ENCODE measurements around the gene PCID2. TPM values are rescaled to one million over a fixed set of nuclear protein-coding genes. Genes with fewer than 3 reads are reported as not detected.

PCID2 gene
- total and polyA plus RNA-seq, 4 donors: 33.3 to 51.1 (median 41.2) TPM

GRCh38 chr13:113176822-113177221 lies 31.6 kb downstream of the PCID2 start:
- Histone ChIP-seq H3K4me1 (ENCODE audit: control insufficient read depth in 1 of 2, insufficient read depth in 2 of 2, low read length in 2 of 2) (no peaks in the 10 kb centered on the region), H3K36me3 (ENCODE audit: control insufficient read depth in 1 of 2, insufficient read depth in 2 of 2, low read length in 1 of 2) (peaks cover 2 to 15% of the 10 kb centered on the region in 2 donors), H3K9me3 (ENCODE audit: control insufficient read depth, low read length) (no peaks in the 10 kb centered on the region), H3K4me3 (ENCODE audit: low read length in 2 of 2) (no peak overlapping the region), H3K27me3 (ENCODE audit: control insufficient read depth in 1 of 2, insufficient read depth in 2 of 2, low read length in 1 of 2) (no peaks in the 10 kb centered on the region), H3K27ac (ENCODE audit: low read depth in 1 of 2, low read length in 2 of 2) (no peak overlapping the region)
- intact Hi-C loops (cut with DNase I): no loop called here
- no peak for ATAC-seq (ENCODE audit: low FRiP score)
- no peak for DNase-seq
- WGBS, 2 donors: 96 to 97% methylated on average over 14 of the region's 14 CpGs

- WGBS, 2 donors: 73 to 74% methylated on average over 5 of the region's 5 CpGs
- no peaks in the 10 kb centered on the region for H3K9me3 ChIP-seq (ENCODE audit: control insufficient read depth, low read length)
These were observed 32.2 kb downstream of the PCID2 start for GRCh38 chr13:113176280-113176679.

DNA sequence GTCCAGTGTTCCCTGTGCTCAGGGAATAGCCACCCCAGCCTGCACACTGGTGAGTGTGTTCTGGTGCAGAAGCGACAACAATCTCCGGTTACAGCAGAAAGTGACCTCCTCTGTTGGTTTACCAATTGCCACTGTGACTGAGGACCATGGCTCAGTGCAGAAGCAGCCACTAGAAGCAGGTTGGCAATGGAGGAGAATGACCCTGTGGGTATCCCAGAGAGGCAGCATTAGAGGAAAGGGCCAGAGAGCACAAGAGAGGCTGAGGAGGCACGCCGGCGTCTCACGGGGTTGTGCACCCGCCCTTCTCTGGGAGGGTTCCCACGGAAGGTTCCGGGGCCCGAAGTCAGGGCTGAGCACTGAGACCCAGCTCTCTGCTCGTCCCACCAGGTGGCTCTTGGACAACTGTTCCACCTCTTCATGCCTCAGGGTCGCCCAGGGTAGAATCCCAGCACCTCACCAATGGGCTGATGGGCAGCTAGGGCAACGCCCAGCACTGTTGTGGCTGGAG lies 36.0 kb downstream of the PCID2 start:
- H3K9me3 ChIP-seq (ENCODE audit: control insufficient read depth, low read length): no peaks in the 10 kb centered on the region
- no peak for DNase-seq
- no peak overlapping the region for H3K4me3 ChIP-seq (ENCODE audit: low read length in 2 of 2)
- H3K36me3 ChIP-seq (ENCODE audit: control insufficient read depth in 1 of 2, insufficient read depth in 2 of 2, low read length in 1 of 2): peaks cover 0 to 4% of the 10 kb centered on the region in 2 donors
- no peaks in the 10 kb centered on the region for H3K27me3 ChIP-seq (ENCODE audit: control insufficient read depth in 1 of 2, insufficient read depth in 2 of 2, low read length in 1 of 2)
- H3K4me1 ChIP-seq (ENCODE audit: control insufficient read depth in 1 of 2, insufficient read depth in 2 of 2, low read length in 2 of 2): no peaks in the 10 kb centered on the region
- intact Hi-C loops (cut with DNase I): no loop called here
- H3K27ac ChIP-seq (ENCODE audit: low read depth in 1 of 2, low read length in 2 of 2): no peak overlapping the region
- WGBS, 2 donors: 92 to 93% methylated on average over 13 of the region's 13 CpGs
- ATAC-seq (ENCODE audit: low FRiP score): no peak

More at GRCh38 chr13:113176280-113176679, 32.2 kb downstream of the PCID2 start:
- Histone ChIP-seq H3K36me3 (ENCODE audit: control insufficient read depth in 1 of 2, insufficient read depth in 2 of 2, low read length in 1 of 2) (peaks cover 2 to 18% of the 10 kb centered on the region in 2 donors), H3K4me3 (ENCODE audit: low read length in 2 of 2) (no peak overlapping the region), H3K4me1 (ENCODE audit: control insufficient read depth in 1 of 2, insufficient read depth in 2 of 2, low read length in 2 of 2) (no peaks in the 10 kb centered on the region), H3K27me3 (ENCODE audit: control insufficient read depth in 1 of 2, insufficient read depth in 2 of 2, low read length in 1 of 2) (no peaks in the 10 kb centered on the region), H3K27ac (ENCODE audit: low read depth in 1 of 2, low read length in 2 of 2) (no peak overlapping the region)
- DNase-seq (peak in 1 of 2 donors; percentile 64), ATAC-seq (ENCODE audit: low FRiP score) (no peak)
- intact Hi-C loops (cut with DNase I): no loop called here

GRCh38 chr13:113171250-113172125 lies 37.0 kb downstream of the PCID2 start:
- intact Hi-C loops (cut with DNase I): no loop called here
- ATAC-seq (ENCODE audit: low FRiP score) (no peak), DNase-seq (no peak)
- Histone ChIP-seq H3K4me1 (ENCODE audit: control insufficient read depth in 1 of 2, insufficient read depth in 2 of 2, low read length in 2 of 2) (no peaks in the 10 kb centered on the region), H3K4me3 (ENCODE audit: low read length in 2 of 2) (no peak overlapping the region), H3K27me3 (ENCODE audit: control insufficient read depth in 1 of 2, insufficient read depth in 2 of 2, low read length in 1 of 2) (no peaks in the 10 kb centered on the region), H3K9me3 (ENCODE audit: control insufficient read depth, low read length) (no peaks in the 10 kb centered on the region), H3K36me3 (ENCODE audit: control insufficient read depth in 1 of 2, insufficient read depth in 2 of 2, low read length in 1 of 2) (peaks cover 0 to 3% of the 10 kb centered on the region in 2 donors), H3K27ac (ENCODE audit: low read depth in 1 of 2, low read length in 2 of 2) (no peak overlapping the region)
- 93% methylated on average over 34 of the region's 34 CpGs for WGBS, 2 donors

DNA sequence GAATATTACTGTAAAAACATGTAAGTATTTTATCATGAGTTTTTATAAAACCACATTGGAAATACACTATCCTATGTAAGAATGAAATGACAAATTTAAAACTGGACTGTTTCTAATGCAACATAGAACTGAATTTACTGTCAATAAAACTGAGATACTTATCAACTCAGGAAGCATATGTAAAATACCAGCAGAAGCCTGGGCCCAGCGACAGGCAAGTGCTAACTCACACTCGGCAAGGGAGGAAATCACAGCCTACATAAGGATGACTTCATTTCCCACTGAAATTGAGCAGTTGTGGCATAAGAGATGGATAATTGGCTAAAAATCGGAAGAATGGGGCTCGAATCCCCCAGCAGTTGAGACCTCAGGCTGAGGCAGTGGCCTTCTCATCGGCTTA lies 38.0 kb downstream of the PCID2 start:
- no peaks in the 10 kb centered on the region for H3K9me3 ChIP-seq (ENCODE audit: control insufficient read depth, low read length)
- WGBS, 2 donors: 81 to 90% methylated on average over 5 of the region's 5 CpGs
- no peak overlapping the region for H3K4me3 ChIP-seq (ENCODE audit: low read length in 2 of 2)
- peaks cover 0 to 3% of the 10 kb centered on the region in 2 donors for H3K36me3 ChIP-seq (ENCODE audit: control insufficient read depth in 1 of 2, insufficient read depth in 2 of 2, low read length in 1 of 2)
- H3K27ac ChIP-seq (ENCODE audit: low read depth in 1 of 2, low read length in 2 of 2): no peak overlapping the region
- H3K4me1 ChIP-seq (ENCODE audit: control insufficient read depth in 1 of 2, insufficient read depth in 2 of 2, low read length in 2 of 2): no peaks in the 10 kb centered on the region
- ATAC-seq (ENCODE audit: low FRiP score): no peak
- DNase-seq: no peak
- intact Hi-C loops (cut with DNase I): no loop called here
- no peaks in the 10 kb centered on the region for H3K27me3 ChIP-seq (ENCODE audit: control insufficient read depth in 1 of 2, insufficient read depth in 2 of 2, low read length in 1 of 2)

DNA sequence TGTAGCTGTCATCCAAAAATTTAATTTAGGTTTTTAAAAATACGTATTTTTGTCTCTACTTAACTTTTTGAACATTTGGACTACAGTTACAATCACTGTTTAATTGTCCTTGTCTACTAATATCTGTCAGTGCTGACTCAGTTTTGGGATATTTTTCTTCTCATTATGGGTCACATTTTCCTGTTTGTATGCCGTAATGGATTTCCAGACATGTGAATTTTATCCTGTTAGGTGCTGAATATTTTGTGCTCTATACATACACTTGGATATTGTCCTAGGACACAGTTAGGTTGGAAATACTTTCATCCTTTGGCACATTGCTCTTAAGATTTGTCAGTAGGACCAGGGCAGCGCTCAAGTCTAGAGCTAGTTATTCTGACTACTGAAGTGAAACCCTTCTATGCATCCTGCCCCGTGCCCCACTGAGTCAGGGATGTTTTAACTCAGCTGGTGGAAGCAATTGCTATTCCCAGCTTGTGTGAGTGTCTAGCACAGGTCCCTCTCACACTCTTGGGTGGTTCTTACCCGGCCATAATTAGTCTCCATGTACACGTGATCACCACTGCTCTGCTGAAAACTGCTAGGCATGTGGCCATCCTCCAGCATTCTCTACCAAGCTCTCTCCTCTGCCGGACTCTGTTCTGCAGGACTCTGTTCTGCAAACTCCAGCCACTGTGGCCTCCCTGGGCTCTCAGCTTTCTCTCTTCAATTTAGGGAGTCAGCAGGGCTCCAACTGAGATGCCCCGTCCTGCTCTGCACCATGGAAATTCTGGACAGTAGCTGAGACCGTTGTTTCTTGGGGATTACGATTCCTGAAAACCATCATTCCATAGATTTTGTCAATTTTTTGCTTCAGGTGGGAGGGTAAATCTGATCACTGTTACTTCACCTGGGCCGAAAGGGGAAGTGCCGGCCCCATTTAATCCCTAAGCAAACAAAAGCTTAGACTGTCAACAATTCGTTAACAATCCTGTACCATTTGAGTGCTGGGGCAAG lies 38.9 kb downstream of the PCID2 start:
- no peaks in the 10 kb centered on the region for H3K27me3 ChIP-seq (ENCODE audit: control insufficient read depth in 1 of 2, insufficient read depth in 2 of 2, low read length in 1 of 2)
- H3K36me3 ChIP-seq (ENCODE audit: control insufficient read depth in 1 of 2, insufficient read depth in 2 of 2, low read length in 1 of 2): peaks cover 0 to 3% of the 10 kb centered on the region in 2 donors
- intact Hi-C loops (cut with DNase I): no loop called here
- no peaks in the 10 kb centered on the region for H3K9me3 ChIP-seq (ENCODE audit: control insufficient read depth, low read length)
- no peak for ATAC-seq (ENCODE audit: low FRiP score)
- H3K4me3 ChIP-seq (ENCODE audit: low read length in 2 of 2): no peak overlapping the region
- 92 to 93% methylated on average over 13 of the region's 13 CpGs for WGBS, 2 donors
- DNase-seq: no peak
- H3K27ac ChIP-seq (ENCODE audit: low read depth in 1 of 2, low read length in 2 of 2): no peak overlapping the region
- no peaks in the 10 kb centered on the region for H3K4me1 ChIP-seq (ENCODE audit: control insufficient read depth in 1 of 2, insufficient read depth in 2 of 2, low read length in 2 of 2)

GRCh38 chr13:113168211-113168610 lies 40.3 kb downstream of the PCID2 start:
- intact Hi-C loops (cut with DNase I): no loop called here
- Histone ChIP-seq H3K9me3 (ENCODE audit: control insufficient read depth, low read length) (no peaks in the 10 kb centered on the region), H3K27me3 (ENCODE audit: control insufficient read depth in 1 of 2, insufficient read depth in 2 of 2, low read length in 1 of 2) (no peaks in the 10 kb centered on the region), H3K27ac (ENCODE audit: low read depth in 1 of 2, low read length in 2 of 2) (no peak overlapping the region), H3K4me1 (ENCODE audit: control insufficient read depth in 1 of 2, insufficient read depth in 2 of 2, low read length in 2 of 2) (no peaks in the 10 kb centered on the region), H3K4me3 (ENCODE audit: low read length in 2 of 2) (no peak overlapping the region), H3K36me3 (ENCODE audit: control insufficient read depth in 1 of 2, insufficient read depth in 2 of 2, low read length in 1 of 2) (peaks cover 0 to 3% of the 10 kb centered on the region in 2 donors)
- DNase-seq (no peak), ATAC-seq (ENCODE audit: low FRiP score) (no peak)
- WGBS, 2 donors: 88 to 94% methylated on average over 7 of the region's 7 CpGs

DNA sequence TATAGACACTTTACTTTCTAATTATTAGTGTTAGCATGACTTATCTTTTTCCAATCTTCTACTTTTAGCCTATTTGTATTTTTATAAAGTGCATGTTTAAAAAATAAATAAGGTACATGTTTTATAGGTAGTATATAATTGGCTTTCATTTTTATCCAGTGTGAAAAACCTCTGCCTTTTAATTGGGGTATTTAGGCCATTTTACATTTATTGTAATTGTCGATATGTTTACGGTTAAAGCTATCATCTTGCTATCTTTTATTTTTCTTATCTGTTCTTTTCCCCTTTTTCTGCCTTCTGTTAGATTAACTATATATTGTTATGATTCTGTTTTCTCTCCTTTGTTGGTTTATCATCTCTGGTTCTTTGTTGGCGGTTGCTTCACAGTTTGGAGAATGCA lies 40.9 kb downstream of the PCID2 start:
- 99% methylated on average over 3 of the region's 3 CpGs for WGBS, 2 donors
- intact Hi-C loops (cut with DNase I): no loop called here
- DNase-seq (no peak), ATAC-seq (ENCODE audit: low FRiP score) (no peak)
- Histone ChIP-seq H3K27me3 (ENCODE audit: control insufficient read depth in 1 of 2, insufficient read depth in 2 of 2, low read length in 1 of 2) (no peaks in the 10 kb centered on the region), H3K4me3 (ENCODE audit: low read length in 2 of 2) (no peak overlapping the region), H3K27ac (ENCODE audit: low read depth in 1 of 2, low read length in 2 of 2) (no peak overlapping the region), H3K9me3 (ENCODE audit: control insufficient read depth, low read length) (no peaks in the 10 kb centered on the region), H3K4me1 (ENCODE audit: control insufficient read depth in 1 of 2, insufficient read depth in 2 of 2, low read length in 2 of 2) (no peaks in the 10 kb centered on the region), H3K36me3 (ENCODE audit: control insufficient read depth in 1 of 2, insufficient read depth in 2 of 2, low read length in 1 of 2) (peaks cover 0 to 3% of the 10 kb centered on the region in 2 donors)

All from aorta (tissue), 5 donors.